K562 (cell line): ENCODE data around the gene RACGAP1. TPM values are rescaled to one million over a fixed set of nuclear protein-coding genes. Genes with fewer than 3 reads are reported as not detected.

Source experiments
- ATAC-seq: fragments of 200-7000 bp; cut with Tn5 transposase; 3 replicates; pipeline ENCODE4 v1.9.1; 2020; ENCODE audit warnings: moderate library complexity
- BruUV-seq: library from RNA; stranded (reverse); fragments of 400-500 nt; replicated peaks from 2 replicates; lab custom pipeline; 2021; lab: Mats Ljungman, UMichigan
- CTCF ChIA-PET: fragments of 300-600 bp; formaldehyde crosslinking; extraction: SDS; loops from one replicate; lab custom pipeline; 2021; ENCODE audit warnings: low intra/inter-chr PET ratio; lab: Yijun Ruan, JAX
- POLR2A ChIA-PET: fragments of 300-600, 350-650 bp; sonication (Branson Sonifier 250); formaldehyde crosslinking; extraction: SDS; loops from one replicate; lab custom pipeline; 2021; ENCODE audit warnings: antibody characterized with exemption, inconsistent platforms; lab: Yijun Ruan, JAX
- DNase-seq, 4 experiments: peaks; one replicate each; pipeline versions ENCODE4 v3.0.0 to v3.0.0-alpha.2; 2011 to 2018; ENCODE audit warnings: low spot score in 3 of 4, mixed read lengths in 3 of 4; ENCODE audit errors: extremely low read depth in 1 of 4
- FAIRE-seq: peaks from 2 replicates; lab custom pipeline; 2011; peaks lifted over from hg19 to GRCh38; lab: Jason Lieb, UNC
- H2AFZ ChIP-seq: 2 replicates; pipeline ENCODE4 v1.6.0; 2011; ENCODE audit warnings: low read depth, low read length, control low read depth, inconsistent platforms
- H3K27ac ChIP-seq: fragments of 200-600 bp; 3 replicates; pipeline ENCODE4 v1.8.0; 2011; ENCODE audit warnings: low read depth, mild to moderate bottlenecking, control low read depth, inconsistent platforms, low read length, moderate library complexity, mixed read lengths; ENCODE audit errors: extremely low read depth
- H3K27me3 ChIP-seq, 2 experiments: fragments of 300-600 bp in 1 of 2; 2 replicates in 1 of 2; 3 replicates in 1 of 2; pipeline versions ENCODE4 v1.6.0 to v1.8.0; 2011; ENCODE audit warnings: inconsistent platforms in 2 of 2, low read length in 2 of 2, mild to moderate bottlenecking in 1 of 2, mixed read lengths in 1 of 2, moderate library complexity in 1 of 2; ENCODE audit not compliant: control insufficient read depth in 2 of 2, insufficient read depth in 2 of 2
- H3K36me3 ChIP-seq: fragments of 300-600 bp; 3 replicates; pipeline ENCODE4 v1.8.0; 2011; ENCODE audit warnings: mild to moderate bottlenecking, low read length, inconsistent platforms; ENCODE audit not compliant: control insufficient read depth, insufficient read depth
- H3K4me1 ChIP-seq, 2 experiments: fragments of 200-600 bp in 1 of 2; replicated peaks in 1 of 2; 2 replicates in 1 of 2; 3 replicates in 1 of 2; pipeline versions ENCODE4 v1.5.1 to v1.8.0; 2011; ENCODE audit warnings: inconsistent platforms in 2 of 2, low read length in 2 of 2, mild to moderate bottlenecking in 1 of 2, mixed read lengths in 1 of 2, moderate library complexity in 1 of 2; ENCODE audit not compliant: control insufficient read depth in 2 of 2, insufficient read depth in 2 of 2
- H3K4me2 ChIP-seq: 2 replicates; pipeline ENCODE4 v1.6.1; 2011; ENCODE audit warnings: low read length, control low read depth, inconsistent platforms, mixed read lengths; ENCODE audit not compliant: insufficient read depth
- H3K4me3 ChIP-seq: fragments of 200-600 bp; sonication (generic), shearing (Covaris generic); 2 replicates; pipeline ENCODE4 v1.5.1; 2016; ENCODE audit warnings: control low read depth, inconsistent platforms
- H3K79me2 ChIP-seq: fragments of 200-600 bp; 3 replicates; pipeline ENCODE4 v1.8.0; 2011; ENCODE audit warnings: low read length, inconsistent platforms; ENCODE audit not compliant: control insufficient read depth, insufficient read depth
- H3K9ac ChIP-seq, 2 experiments: 2 replicates each; pipeline versions ENCODE4 v1.6.0 to v1.6.1; 2011; ENCODE audit warnings: low read depth in 2 of 2, low read length in 2 of 2, control low read depth in 1 of 2, inconsistent platforms in 1 of 2, mild to moderate bottlenecking in 1 of 2, mixed read lengths in 1 of 2; ENCODE audit not compliant: insufficient read depth in 1 of 2
- H3K9me1 ChIP-seq: one replicate; pipeline ENCODE4 v1.6.0; 2011; ENCODE audit warnings: inconsistent platforms, mild to moderate bottlenecking, low read length, moderate library complexity; ENCODE audit not compliant: control insufficient read depth, insufficient read depth
- H3K9me3 ChIP-seq: replicated peaks from 2 replicates; pipeline ENCODE4 v1.5.1; 2011; ENCODE audit warnings: low read depth, low read length, inconsistent platforms; ENCODE audit not compliant: control insufficient read depth, insufficient read depth
- H4K20me1 ChIP-seq: replicated peaks from 2 replicates; pipeline ENCODE4 v1.6.1; 2011; ENCODE audit warnings: low read length, inconsistent platforms, mixed read lengths; ENCODE audit not compliant: control insufficient read depth, insufficient read depth
- CBX8 ChIP-seq: fragments of 200-600 bp; sonication (generic); IDR thresholded peaks from 2 replicates; pipeline ENCODE4 v1.6.1; 2012; ENCODE audit warnings: borderline replicate concordance, mixed run types, low read depth, mild to moderate bottlenecking, moderate library complexity, mixed read lengths, low read length, control low read depth, inconsistent platforms; ENCODE audit not compliant: poor library complexity, severe bottlenecking; ENCODE audit errors: extremely low read depth
- CTBP1 ChIP-seq: fragments of 450-650 bp; IDR thresholded peaks from 2 replicates; pipeline ENCODE4 v1.6.1; 2016; ENCODE audit warnings: borderline replicate concordance
- DEAF1 ChIP-seq: fragments of 450-650 bp; formaldehyde crosslinking; IDR thresholded peaks from 2 replicates; pipeline ENCODE4 v1.4.0; 2020; ENCODE audit warnings: mild to moderate bottlenecking, moderate library complexity
- ELF2 ChIP-seq: fragments of 250-450 bp; sonication (Bioruptor Pico); IDR thresholded peaks from 2 replicates; pipeline ENCODE4 v1.5.0; 2021; ENCODE audit warnings: mild to moderate bottlenecking
- FUS ChIP-seq: fragments of 200-400 bp; formaldehyde crosslinking; optimal IDR thresholded peaks from 2 replicates; pipeline ENCODE3; 2017; ENCODE audit warnings: low read depth, low read length
- HMBOX1 ChIP-seq: sonication (generic); IDR thresholded peaks from 2 replicates; pipeline ENCODE4 v1.6.1; 2016
- SMAD2 ChIP-seq: fragments of 150-350 bp; IDR thresholded peaks from 2 replicates; pipeline ENCODE4 v1.6.1; 2014; ENCODE audit warnings: low read depth, mild to moderate bottlenecking, low read length
- SPI1 ChIP-seq: IDR thresholded peaks from 2 replicates; pipeline ENCODE4 v1.6.1; 2011; ENCODE audit warnings: low read depth, low read length, control low read depth, borderline replicate concordance
- TEAD2 ChIP-seq: fragments of 450-650 bp; IDR thresholded peaks from 2 replicates; pipeline ENCODE4 v1.6.1; 2016; ENCODE audit warnings: missing genetic modification characterization, control low read depth, missing compliant biosample characterization
- THRB ChIP-seq: fragments of 450-650 bp; formaldehyde crosslinking; conservative IDR thresholded peaks from 2 replicates; pipeline ENCODE4 v1.4.0; 2022; ENCODE audit warnings: mild to moderate bottlenecking, missing genetic modification characterization
- XRCC4 ChIP-seq: IDR thresholded peaks from one replicate; pipeline ENCODE4 v1.6.1; 2011; ENCODE audit not compliant: insufficient read depth, insufficient read length; ENCODE audit errors: extremely low read depth
- XRCC5 ChIP-seq: fragments of 200-400 bp; formaldehyde crosslinking; IDR thresholded peaks from 2 replicates; pipeline ENCODE4 v1.6.1; 2017; ENCODE audit warnings: low read depth, mild to moderate bottlenecking, low read length
- ZKSCAN8 ChIP-seq: fragments of 200-800 bp; sonication (Bioruptor generic); IDR thresholded peaks from 2 replicates; pipeline ENCODE4 v1.6.1; 2016; ENCODE audit warnings: missing genetic modification characterization, missing compliant biosample characterization
- ZNF584 ChIP-seq: fragments of 200-800 bp; sonication (Bioruptor generic); IDR thresholded peaks from 2 replicates; pipeline ENCODE4 v1.6.1; 2016; ENCODE audit warnings: low read depth, mild to moderate bottlenecking, missing genetic modification characterization, missing compliant biosample characterization
- ZNF766 ChIP-seq: fragments of 200-800 bp; sonication (Bioruptor generic); conservative IDR thresholded peaks from 2 replicates; pipeline ENCODE4 v1.6.1; 2016; ENCODE audit warnings: missing genetic modification characterization, missing compliant biosample characterization
- ZNF785 ChIP-seq: fragments of 250-450 bp; sonication (Bioruptor Pico); IDR thresholded peaks from 2 replicates; pipeline ENCODE4 v1.4.0; 2020; ENCODE audit warnings: mild to moderate bottlenecking
- WGBS: fragments of 100-300 bp; shearing (Covaris generic); methylation state at CpG from one replicate; pipeline ENCODE4 v1.1.6; 2016; ENCODE audit warnings: low coverage, mixed read lengths; ENCODE audit not compliant: insufficient coverage; ENCODE audit errors: missing lambda C conversion rate; 5-methylcytosine and 5-hydroxymethylcytosine counted together
- in situ Hi-C: fragments of 300-500 bp; cut with MboI; formaldehyde crosslinking; loops from 4 replicates; pipeline ENCODE4 v1.15.0; 2018; ENCODE audit warnings: inconsistent platforms, mixed read lengths
- intact Hi-C: fragments of 100-400 bp; cut with micrococcal nuclease; formaldehyde crosslinking; loops from 2 replicates; pipeline ENCODE4 v1.14.2; 2022
- polyA plus RNA-seq, 8 experiments: library from polyadenylated mRNA; depleted of rRNA in 4 of 8; stranded (reverse) in 5 of 8; unstranded in 3 of 8; fragments of >200 nt; fragmentation: Nextera tagmentation in 2 of 8; fragmentation: Illumina TruSeq in 1 of 8; extraction: Ambion mirVana in 2 of 8; extraction: Trizol in 1 of 8; gene quantifications; 2 replicates each; pipeline versions ENCODE4 v1.2.1 to v1.2.3, GENCODE V29; 2011 to 2014; ENCODE audit warnings: inconsistent platforms in 1 of 8, missing spikeins in 1 of 8
- total RNA-seq, 7 experiments: library from RNA; depleted of rRNA in 6 of 7; stranded (reverse); fragments of >200 nt in 6 of 7; fragmentation: Illumina TruSeq in 2 of 7; extraction: Trizol in 2 of 7; gene quantifications; 2 replicates each; pipeline versions ENCODE4 v1.2.1 to v1.2.3, GENCODE V29; 2011 to 2021; ENCODE audit warnings: low replicate concordance in 1 of 7

The RACGAP1 gene
- total and polyA plus RNA-seq, 9 of the 15 experiments (the other 6 are each of a cell fraction or from before 2014, with no cell fraction given): 56.4 to 92.9 (median 71.8) TPM

- no peak for TF ChIP-seq HMBOX1
- no peak for TF ChIP-seq SPI1
Measured at GRCh38 chr12:49985981-49986380, 39.3 kb downstream of the RACGAP1 start (continued).

GRCh38 chr12:49984476-49985359, 40.6 kb downstream of the RACGAP1 start:
- no TSS peak for BruUV-seq
- ATAC-seq (no peak; the same call in 2 of the 3 replicates), FAIRE-seq (no peak), DNase-seq (no peak)
- Histone ChIP-seq H3K4me1 (peaks cover 26% of the 10 kb centered on the region in 2 experiments), H3K9me3 (no peaks in the 10 kb centered on the region), H4K20me1 (peaks cover 5% of the 10 kb centered on the region), H3K9ac (peak overlapping the region in 1 of 2 experiments; percentile 38; a peak in 1 of 4 replicates), H3K4me3 (no peak overlapping the region), H3K4me2 (no peak overlapping the region), H3K27me3 (no peaks in the 10 kb centered on the region), H3K79me2 (no peaks in the 10 kb centered on the region), H2AFZ (no peak overlapping the region), H3K9me1 (no peaks in the 10 kb centered on the region), H3K27ac (no peak overlapping the region), H3K36me3 (peaks cover 41% of the 10 kb centered on the region)
- POLR2A ChIA-PET: interaction anchor here (0.8 to 2.1 kb wide), 7 partner anchors 8 to 311 kb away, joined by 3 to 11 read pairs (median 5); partner anchors contain the start of gene TMBIM6
- intact Hi-C loops (loop anchor here (5.0 kb wide), 1 partner anchor 43 kb away; the partner anchor contains the start of gene RACGAP1), in situ Hi-C loops (no loop called here)
- CTCF ChIA-PET: interaction anchor here (0.6 kb wide), 1 partner anchor 16 kb away, joined by 3 read pairs; no protein-coding TSS in a partner anchor
- 75% methylated on average over 9 of the region's 9 CpGs for WGBS
- TF ChIP-seq TEAD2 (tag) (no peak), ZNF584 (CRISPR knock-in tag) (no peak), THRB (CRISPR knock-in tag) (no peak), ELF2 (no peak), ZNF766 (CRISPR knock-in tag) (no peak), ZNF785 (CRISPR knock-in tag) (no peak), CBX8 (no peak), XRCC4 (no peak), SMAD2 (no peak), FUS (no peak), XRCC5 (no peak), CTBP1 (no peak), DEAF1 (CRISPR knock-in tag) (no peak), ZKSCAN8 (CRISPR knock-in tag) (no peak)
